HG02588 (cell line): Measurements from ENCODE around the gene BAD.

ENCODE experiments used
- ATAC-seq: cut with Tn5 transposase; IDR thresholded peaks from one replicate; pipeline ENCODE4 v1.9.1; 2021; ENCODE audit warnings: mild to moderate bottlenecking, moderate library complexity; ENCODE audit not compliant: unreplicated experiment

The BAD gene

DNA sequence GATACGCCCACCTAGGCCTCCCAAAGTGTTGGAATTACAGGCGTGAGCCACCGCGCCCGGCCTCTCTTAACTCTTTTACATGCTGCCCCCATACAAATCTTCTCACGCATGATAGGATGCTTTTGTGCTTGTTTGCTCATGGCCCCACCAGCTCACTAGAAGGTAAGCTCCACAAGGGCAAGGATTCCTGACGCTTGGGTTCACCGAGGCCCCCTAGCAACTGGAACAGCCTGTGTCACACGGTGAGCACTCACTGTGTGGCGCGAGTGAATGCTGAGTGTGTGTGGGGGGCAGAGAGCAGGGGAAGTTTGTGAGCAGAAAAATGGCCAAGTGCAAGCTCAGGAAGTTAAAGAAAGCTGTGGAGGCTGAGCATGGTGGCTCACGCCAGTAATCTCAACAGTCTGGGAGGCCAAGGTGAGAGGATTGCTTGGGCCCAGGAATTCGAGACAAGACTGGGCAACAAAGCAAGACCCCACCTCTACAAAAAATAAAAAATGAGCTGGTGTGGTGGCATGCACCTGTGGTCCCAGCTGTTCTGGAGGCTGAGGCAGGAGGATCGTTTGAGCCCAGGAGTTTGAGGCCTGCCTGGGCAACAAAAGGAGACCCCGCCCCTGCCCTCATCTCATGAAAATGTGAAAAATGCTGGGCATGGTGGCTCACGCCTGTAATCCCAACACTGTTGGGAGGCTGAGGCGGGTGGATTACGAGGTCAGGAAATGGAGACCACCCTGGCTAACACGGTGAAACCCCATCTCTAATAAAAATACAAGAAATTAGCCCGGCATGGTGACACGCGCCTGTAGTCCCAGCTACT, 2.3 kb downstream of the BAD start:
- no peak for ATAC-seq

DNA sequence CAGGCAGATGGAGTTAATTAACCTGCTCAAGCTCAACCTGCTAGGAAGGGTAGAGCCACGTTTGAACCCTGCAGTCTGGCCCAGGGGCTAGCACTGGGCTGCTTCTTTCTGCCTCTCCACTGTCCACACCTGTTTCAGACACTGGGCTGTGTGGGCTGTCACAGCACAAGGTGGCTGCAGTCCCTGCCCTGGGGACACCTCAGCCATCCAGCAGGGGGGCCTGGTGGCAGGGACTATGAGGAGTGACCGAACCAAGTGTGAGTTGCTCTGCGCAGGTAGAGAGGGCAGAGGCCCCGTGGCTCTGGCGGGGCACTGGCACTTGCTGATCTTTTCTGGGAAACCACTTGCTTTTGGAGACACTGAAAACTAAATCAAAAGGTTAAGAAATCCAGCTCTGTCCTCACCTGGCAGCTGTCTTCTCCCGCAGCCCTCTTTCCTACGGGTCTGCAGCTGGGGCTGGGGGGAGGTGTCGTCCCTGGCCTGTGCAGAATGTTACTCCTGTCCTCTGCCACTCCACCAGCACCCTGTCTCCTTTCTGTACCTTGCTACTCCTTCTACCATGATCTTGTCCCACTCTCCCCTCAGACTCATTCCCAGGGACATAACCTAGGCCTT, 5.8 kb downstream of the BAD start:
- ATAC-seq: no peak

DNA sequence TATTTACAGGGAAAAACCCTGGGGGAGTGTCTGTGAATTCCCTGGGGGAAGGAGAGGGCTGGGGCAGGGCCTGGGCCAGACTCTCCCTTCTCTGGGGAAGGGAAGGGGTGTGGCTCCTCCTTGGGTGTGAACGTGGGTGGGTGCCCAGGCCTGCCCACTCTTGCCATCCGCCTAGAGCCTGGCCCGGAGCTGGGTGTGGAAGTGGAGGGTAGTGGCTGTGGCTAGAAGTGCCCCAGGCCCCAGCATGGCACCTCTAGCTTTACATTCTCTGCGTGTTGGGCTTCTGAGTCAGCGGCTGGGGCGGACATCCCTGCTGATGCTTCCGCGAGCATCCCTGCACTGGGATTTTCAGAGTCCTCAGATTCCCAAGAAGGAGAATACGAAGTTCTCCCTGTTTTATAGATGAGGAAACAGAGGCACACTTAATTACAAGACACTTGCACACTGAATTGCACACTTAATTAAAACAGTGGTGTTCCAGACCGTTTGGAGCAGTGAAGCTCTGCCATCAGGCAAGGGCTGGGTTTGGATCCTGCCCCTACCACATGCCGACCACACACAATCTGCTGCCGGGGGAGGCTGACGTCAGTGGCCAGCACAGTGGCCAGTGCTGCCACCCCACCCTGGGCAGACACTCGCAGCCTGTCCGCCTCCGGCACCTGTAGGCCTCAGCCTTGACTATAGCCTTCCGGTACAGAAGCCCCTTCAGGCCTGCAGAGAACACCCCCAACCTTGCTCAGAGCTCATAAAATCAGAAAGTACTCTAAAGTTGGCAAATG, 7.6 kb downstream of the BAD start:
- no peak for ATAC-seq

DNA sequence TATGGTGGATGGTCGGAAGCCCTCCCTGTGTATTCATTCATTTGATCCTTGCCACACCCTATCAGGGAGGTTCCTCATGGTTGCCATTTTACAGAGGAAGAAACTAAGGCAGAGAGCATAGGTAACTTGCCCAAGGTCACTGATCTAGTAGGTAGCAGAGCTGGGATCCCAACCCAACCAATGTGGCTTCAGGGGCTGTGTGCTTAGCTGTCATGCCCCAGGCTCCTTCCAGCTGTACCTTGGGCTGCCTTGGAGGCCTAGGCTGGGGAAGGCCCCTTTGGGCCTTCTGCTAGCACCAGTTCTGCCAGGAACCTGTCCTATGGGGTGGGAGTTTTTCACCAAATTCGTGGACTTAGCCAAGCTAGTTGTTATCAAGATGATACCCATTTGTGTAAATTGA, 8.6 kb downstream of the BAD start:
- ATAC-seq: no peak

DNA sequence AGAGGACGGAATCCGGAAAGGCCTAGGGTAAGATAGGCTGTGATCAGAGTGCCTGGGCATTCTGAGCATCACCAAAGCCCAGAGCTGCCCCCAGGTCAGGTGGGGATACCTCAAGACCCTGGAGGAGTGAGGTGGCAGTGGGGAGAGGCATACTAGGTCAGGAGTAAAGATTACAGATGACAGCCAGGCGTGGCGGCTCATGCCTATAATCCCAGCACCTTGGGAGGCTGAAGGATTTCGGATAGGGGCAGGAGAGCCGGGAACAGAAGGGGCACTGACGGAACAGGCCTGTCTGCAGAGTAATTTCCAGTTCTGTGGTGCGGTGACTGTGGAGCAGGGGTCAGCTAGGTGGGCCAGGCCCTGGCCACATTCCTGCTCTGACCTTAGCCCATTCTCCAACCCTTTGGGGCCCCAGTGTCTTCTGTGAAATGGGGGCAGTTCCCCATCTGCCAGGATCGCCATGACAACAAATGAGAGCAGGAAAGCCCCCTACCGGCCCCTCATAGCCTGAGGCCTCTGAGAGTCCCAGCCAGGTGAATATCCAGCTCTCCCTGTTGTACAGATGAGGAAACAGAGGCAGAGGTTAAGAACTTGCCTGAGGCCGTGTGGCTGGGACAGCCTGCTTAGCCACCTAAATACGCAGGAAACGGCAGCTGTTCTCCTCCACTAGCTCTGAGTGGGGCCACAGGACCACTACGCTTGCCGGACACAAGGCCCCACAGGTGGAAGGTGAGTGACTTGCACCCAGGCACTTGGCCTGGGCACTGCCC, 9.2 kb downstream of the BAD start:
- ATAC-seq: no peak

DNA sequence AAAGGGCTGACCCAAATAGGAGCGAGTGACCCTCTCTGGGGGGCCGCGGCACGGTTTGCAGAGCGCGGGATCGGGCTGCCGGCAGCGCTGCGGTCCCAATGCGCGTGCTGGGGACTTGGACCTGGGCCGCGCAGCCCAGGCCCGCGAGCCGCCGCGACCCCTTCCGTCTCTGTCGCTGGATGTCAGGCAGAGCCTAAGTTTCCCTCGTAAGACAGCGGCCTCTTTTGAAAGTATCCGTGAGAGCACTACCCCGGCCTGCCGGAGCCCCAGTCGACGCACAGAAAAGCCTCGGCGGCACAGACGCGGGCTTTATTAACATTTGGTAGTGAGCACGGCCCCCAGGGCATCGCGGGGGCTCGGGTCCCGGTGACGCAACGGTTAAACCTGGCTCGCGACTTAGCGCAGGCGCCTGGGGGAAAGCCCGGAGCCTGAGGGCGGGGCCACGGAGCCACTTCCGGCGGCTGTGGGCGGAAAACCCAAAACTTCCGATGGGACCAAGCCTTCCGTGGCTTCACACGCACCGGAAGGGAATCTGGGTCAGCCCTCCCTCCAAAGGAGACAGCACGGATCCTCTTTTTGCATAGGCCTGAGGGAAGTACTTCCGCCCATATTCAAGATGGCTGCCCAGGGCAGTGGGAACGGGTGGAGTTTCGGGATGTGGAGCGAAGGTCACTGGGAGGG, 14.8 kb downstream of the BAD start:
- ATAC-seq: peak; percentile 62

DNA sequence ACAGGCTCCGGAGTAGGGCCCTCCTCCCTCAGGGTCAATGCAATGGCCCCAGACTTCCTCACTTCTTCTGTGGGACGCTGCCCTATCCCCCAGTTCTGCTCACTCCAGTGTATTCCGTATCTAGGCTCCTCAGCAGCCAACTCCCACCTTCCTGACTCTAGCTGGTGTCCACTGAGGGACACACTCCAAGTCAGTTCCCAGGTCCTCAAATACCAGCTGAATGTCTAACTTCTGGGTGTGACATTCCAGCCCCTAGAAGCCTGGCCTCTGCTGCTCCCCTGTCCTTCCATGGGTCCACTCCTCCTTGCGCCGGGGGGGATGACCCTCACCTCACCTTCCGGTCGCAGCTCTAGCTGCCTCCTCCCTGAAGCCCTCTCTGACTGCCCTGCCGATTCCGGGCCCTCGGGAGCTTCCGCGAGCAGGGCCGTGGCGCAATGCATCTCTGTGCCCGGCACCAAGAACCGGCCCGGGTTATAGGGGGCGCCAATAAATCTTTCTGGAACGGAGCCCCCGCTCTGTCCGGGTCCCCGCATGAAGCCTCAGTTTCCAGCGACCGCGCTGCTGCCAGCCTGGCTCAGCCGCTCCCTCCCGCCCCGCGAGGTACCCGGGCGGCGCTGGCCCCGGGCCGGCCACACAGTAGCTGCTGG, 15.4 kb downstream of the BAD start:
- ATAC-seq: peak; percentile 13

DNA sequence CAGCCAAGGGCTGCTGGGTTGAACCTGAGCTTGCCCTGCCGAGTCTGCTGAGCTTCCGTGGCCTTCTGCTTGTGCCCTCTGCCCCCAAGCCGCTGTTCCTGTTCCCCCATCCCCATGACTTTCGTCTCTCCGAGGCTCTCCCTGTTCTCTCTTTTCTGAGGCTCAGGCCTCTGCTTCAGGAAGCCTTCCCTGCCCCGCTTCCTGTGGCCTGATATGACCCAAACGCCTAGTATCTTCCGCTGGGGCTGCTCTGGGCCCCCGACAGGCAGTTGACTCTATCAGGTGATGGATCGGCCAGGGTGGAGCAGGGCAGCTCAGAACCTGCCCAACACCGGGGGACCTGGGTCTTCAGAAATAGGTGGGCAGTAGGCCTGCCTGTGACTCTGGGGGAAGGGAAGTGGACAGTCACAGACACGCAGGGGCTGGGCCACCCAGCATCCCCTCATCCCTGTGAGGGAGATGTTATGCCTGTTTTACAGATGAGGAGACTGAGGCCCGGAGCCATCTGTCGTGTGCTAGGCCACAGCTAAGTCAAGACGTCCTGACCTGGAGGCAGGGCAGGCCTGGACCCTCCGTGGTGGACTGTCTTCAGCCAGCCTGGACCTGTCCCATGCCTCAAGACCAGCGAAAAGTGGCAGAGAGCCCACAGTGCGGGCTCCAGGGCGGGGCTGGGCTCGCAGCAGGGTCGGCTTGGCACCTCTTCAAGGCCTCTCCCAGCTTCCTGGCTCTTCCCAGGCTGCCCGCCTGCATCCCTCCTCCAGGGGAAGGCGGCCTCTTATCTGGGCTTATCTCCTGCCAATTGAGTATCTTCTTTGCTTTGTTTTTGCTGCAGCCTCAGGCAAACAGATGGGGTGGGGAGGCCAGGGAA, 16.2 kb downstream of the BAD start:
- ATAC-seq: no peak

DNA sequence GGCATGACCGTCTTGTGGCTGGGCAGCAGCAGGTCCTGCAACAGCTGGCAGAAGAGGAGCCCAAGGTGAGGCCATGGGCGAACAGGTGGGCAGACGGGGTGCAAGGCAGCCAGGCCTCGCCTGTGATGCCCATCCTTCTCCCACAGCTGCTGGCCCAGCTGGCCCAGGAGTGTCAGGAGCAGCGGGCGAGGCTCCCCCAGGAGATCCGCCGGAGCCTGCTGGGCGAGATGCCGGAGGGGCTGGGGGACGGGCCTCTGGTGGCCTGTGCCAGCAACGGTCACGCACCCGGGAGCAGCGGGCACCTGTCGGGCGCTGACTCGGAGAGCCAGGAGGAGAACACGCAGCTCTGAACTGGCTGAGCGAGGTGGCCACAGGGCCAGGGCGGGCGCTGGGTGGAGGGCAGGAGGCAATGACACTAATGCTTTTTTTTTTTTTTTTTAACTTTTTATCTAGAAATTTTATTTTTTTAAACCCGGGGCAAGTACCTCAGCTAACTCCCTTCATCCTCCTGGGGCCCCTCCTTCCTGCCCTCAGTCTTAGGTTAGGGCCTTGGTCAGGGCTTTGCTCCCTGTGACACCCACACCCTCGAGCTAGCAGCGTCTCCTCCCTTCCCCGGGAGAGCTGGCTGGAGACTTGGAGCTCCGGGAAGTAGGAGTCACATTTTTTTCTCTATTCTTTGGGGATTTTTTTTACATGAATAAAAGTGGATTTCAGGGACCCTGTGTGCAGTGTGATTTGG, 17.1 kb downstream of the BAD start:
- no peak for ATAC-seq

DNA sequence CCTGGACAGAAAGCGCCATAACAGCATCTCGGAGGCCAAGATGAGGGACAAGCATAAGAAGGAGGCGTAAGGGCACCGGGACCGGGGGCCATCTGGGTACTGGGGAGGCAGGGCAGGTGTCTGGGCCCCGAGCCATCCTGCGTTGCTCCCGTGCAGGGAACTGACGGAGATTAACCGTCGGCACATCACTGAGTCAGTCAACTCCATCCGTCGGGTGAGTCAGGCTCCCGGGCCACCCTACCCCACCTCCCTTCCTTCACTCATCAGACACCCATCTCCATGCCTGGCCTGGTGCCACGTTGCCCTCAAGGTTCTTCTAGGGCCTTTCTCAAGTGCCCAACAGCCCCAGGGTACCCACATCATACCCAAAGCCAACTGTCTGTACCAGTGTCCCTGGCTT, 18.1 kb downstream of the BAD start:
- no peak for ATAC-seq

DNA sequence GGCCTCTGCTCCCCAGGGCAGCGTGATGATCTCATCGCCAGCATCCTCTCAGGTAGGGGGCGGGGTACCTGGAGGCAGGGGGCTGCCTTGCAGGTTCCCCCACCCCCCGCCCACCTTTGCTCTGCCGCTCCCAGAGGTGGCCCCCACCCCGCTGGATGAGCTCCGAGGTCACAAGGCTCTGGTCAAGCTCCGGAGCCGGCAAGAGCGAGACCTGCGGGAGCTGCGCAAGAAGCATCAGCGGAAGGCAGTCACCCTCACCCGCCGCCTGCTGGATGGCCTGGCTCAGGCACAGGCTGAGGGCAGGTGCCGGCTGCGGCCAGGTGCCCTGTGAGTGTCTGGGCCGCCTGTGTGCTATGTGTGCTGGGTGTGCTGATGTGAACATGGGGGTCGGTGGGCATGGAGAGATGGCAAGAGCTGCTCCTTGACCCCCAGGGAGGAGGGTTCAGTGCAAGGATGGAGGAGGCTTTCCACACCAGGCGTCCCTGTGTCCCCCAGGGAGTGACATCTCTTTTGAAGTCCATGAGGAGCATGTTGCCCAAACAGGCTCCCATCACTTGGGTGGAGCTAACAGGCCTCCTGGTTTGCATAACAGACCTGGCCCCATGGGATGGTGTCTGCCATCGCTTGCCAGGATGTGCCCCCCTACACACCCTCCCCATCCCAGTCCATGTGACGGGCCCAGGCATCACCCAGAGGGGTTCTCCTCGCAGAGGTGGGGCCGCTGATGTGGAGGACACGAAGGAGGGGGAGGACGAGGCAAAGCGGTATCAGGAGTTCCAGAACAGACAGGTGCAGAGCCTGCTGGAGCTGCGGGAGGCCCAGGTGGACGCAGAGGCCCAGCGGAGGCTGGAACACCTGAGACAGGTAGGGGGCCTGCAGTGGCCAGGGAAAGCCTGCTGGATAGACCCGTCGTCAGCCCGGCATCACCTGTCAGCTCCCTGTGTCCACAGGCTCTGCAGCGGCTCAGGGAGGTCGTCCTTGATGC, 19.0 kb downstream of the BAD start:
- ATAC-seq: no peak

DNA sequence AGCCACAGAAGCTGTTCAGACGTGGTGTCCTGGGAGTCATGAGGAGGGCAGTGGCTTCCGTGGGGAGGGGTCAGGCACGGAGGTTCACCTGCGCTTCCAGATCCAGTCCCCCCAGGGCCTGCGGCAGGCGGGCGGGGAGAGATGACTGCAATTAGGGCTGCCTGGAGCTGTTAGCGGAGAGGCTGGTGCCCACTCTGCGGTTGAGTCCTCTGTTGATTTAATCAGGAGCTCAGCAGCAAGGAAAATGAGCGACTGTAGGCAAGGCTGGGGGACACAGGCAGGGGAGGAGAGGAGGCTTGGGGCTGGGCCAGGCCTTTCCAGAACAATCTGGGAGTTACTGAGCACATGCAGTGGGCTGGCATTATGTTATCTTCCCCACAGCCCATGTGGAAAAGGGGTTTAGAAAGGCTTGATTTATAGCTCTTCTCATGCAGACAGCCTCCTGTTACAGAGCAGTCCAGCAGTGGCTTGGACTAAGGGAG, 20.1 kb downstream of the BAD start:
- ATAC-seq: no peak

DNA sequence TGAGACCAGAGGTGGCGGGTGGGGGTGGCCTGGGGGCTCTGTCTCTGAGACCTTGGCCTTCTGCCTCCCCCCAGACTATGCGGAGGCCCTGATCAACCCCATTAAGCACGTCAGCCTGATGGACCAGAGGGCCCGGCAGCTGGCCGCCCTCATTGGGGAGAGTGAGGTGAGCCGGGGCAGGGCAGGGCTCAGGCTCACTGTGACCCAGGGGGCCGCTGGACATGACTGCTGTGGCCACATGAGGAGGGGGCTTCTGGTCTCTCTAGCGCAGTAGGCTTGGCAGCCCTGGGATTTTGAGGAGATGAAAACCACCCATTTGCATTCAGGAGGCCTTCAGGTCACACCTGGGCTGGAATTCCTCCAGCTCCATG, 20.5 kb downstream of the BAD start:
- no peak for ATAC-seq

DNA sequence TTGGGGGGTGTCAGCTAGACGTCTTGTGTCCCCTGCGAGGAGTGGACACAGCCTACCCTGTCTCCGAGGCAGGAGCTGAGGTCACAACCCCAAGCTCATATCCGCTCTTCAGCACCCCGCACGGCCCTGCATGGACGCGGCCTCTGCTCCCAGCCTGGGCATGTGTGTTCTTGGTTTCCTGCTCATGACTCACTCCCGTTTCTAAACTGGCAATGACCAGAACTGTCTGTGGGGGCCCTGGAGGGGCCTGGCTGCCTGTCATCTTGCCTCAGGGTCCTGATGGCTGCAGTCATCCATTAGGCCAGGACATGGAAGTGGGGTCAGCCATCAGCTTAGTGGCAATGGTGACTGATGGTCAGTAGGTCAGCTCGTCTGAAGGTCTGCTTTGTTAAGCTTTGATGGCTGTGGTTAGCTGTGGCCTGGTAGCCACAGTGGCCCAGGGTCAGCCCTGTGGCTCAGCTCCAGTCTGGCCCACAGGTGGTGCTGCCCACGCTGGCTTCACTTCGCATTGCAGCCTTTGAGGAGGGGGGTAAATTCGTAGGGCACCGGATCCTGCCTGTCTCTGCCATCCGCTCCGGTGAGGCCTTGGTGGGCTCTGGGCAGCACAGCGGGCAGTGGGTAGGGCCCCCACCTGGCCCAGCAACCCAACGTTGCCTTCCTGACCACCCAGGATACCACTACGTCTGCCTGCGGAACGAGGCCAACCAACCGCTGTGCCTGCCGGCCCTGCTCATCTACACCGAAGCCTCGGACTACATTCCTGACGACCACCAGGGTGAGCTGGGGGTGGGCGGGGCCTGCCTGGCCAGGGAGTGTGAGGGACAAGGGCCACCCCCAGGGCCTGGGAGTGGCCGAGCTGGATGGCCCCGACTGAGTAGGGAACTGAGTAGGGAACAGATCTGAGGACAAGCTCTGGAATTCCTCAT, 21.2 kb downstream of the BAD start:
- ATAC-seq: no peak

DNA sequence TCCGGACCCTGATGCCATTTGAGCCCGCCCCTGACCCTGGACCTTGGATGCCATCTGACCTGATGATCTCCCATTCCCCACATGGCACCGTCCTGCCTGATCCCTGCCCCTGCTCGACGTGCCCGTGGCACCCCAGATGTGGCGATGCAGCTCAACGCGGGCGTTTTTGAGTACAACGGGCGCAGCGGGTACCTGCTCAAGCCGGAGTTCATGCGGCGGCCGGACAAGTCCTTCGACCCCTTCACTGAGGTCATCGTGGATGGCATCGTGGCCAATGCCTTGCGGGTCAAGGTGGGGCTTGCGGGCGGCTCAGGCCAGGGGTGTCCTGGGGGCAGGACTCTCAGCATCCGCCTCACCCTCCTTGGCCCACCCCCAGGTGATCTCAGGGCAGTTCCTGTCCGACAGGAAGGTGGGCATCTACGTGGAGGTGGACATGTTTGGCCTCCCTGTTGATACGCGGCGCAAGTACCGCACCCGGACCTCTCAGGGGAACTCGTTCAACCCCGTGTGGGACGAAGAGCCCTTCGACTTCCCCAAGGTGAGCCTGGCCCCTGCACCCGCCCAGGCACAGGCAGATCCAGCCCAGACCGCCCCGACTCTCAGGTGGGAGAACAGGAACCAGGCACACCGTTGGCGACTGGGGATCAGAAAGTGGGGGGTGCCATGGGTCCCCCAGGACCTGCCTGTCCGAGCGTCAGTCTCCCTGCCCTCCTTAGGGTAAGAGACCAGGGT, 22.0 kb downstream of the BAD start:
- ATAC-seq: no peak
